ENCODE data around the gene CPED1.
"Not testable (repeated sequence)": the region's sequence is repeated elsewhere in the genome, so short reads cannot be mapped to it uniquely, and the experiment has no call there.

Gene CPED1

GRCh38 chr7:121020989-121021969 is 32.8 kb downstream of the CPED1 start:
- DNase-seq: no peak

- DNase-seq: no peak
Observed at GRCh38 chr7:121023194-121023593, 34.7 kb downstream of the CPED1 start.

- DNase-seq: no peak
Observed at GRCh38 chr7:121023683-121024511, 35.4 kb downstream of the CPED1 start.

- DNase-seq: no peak
Observed at GRCh38 chr7:121024611-121025010, 36.1 kb downstream of the CPED1 start.

- no peak for DNase-seq
Observed at GRCh38 chr7:121026159-121026558, 37.6 kb downstream of the CPED1 start.

GRCh38 chr7:121026577-121027111 is 38.1 kb downstream of the CPED1 start:
- DNase-seq: no peak

GRCh38 chr7:121027761-121028669 is 39.5 kb downstream of the CPED1 start:
- no peak for DNase-seq

- DNase-seq: no peak
Observed at GRCh38 chr7:121029302-121029701, 40.8 kb downstream of the CPED1 start.

GRCh38 chr7:121030308-121030707 is 41.8 kb downstream of the CPED1 start:
- DNase-seq: no peak

- no peak for DNase-seq
Observed at GRCh38 chr7:121032645-121033460, 44.3 kb downstream of the CPED1 start.

- no peak for DNase-seq
Observed at GRCh38 chr7:121034929-121035328, 46.4 kb downstream of the CPED1 start.

- not testable (repeated sequence) for DNase-seq
Observed at GRCh38 chr7:121036776-121037175, 48.3 kb downstream of the CPED1 start.

GRCh38 chr7:121037329-121037728 is 48.8 kb downstream of the CPED1 start:
- not testable (repeated sequence) for DNase-seq

- no peak for DNase-seq
Observed at GRCh38 chr7:121037957-121038716, 49.6 kb downstream of the CPED1 start.

- no peak for DNase-seq
Observed at GRCh38 chr7:121038717-121039509, 50.4 kb downstream of the CPED1 start.

GRCh38 chr7:121039510-121039822 is 51.0 kb downstream of the CPED1 start:
- no peak for DNase-seq

- DNase-seq: no peak
Observed at GRCh38 chr7:121039994-121040393, 51.5 kb downstream of the CPED1 start.

- DNase-seq: no peak
Observed at GRCh38 chr7:121041516-121042148, 53.1 kb downstream of the CPED1 start.

- no peak for DNase-seq
Observed at GRCh38 chr7:121042195-121042594, 53.7 kb downstream of the CPED1 start.

All from NCI-H2107 (cell line).